ENCODE data around the gene HTATSF1.

Gene HTATSF1

DNA sequence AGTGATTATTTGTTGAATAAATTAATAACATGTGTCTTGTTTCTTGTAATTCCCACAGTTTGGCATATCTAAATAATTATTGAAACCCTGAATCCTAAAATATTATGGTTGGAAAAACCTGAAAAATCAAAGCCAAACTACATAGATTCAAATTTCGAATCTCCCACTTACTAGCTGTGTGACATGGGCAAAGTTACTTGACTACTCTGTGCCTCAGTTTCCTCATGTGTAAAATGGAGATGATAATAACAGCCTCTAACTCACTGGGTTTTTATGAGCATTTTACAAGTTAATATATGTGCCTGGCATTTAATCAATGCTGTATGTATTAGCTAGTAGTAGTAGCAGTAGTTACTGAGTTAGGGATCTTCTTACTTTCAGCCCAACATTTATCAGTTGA is 44.3 kb upstream of the HTATSF1 start:
- no peaks in the 10 kb centered on the region for H3K4me1 ChIP-seq (ENCODE audit: low read depth, poor library complexity, severe bottlenecking)
- H3K36me3 ChIP-seq (ENCODE audit: insufficient read depth): no peaks in the 10 kb centered on the region
- TF ChIP-seq, protein P1, sequence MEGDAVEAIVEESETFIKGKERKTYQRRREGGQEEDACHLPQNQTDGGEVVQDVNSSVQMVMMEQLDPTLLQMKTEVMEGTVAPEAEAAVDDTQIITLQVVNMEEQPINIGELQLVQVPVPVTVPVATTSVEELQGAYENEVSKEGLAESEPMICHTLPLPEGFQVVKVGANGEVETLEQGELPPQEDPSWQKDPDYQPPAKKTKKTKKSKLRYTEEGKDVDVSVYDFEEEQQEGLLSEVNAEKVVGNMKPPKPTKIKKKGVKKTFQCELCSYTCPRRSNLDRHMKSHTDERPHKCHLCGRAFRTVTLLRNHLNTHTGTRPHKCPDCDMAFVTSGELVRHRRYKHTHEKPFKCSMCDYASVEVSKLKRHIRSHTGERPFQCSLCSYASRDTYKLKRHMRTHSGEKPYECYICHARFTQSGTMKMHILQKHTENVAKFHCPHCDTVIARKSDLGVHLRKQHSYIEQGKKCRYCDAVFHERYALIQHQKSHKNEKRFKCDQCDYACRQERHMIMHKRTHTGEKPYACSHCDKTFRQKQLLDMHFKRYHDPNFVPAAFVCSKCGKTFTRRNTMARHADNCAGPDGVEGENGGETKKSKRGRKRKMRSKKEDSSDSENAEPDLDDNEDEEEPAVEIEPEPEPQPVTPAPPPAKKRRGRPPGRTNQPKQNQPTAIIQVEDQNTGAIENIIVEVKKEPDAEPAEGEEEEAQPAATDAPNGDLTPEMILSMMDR (conservative IDR thresholded peaks at IDR 0.05; ENCODE audit: low read depth, low read length): no peak
- no peak overlapping the region for H3K4me2 ChIP-seq
- no peak overlapping the region for H3K9ac ChIP-seq
- H4K20me1 ChIP-seq (ENCODE audit: insufficient read depth): no peaks in the 10 kb centered on the region
- no peaks in the 10 kb centered on the region for H3K27me3 ChIP-seq (ENCODE audit: insufficient read depth, low read depth)
- no peak overlapping the region for H3K4me3 ChIP-seq (IDR thresholded peaks at IDR 0.05; ENCODE audit: insufficient read depth, low read depth, low read length)
- no peaks in the 10 kb centered on the region for H3K79me2 ChIP-seq (ENCODE audit: insufficient read depth, low read depth)
- H3K27ac ChIP-seq: no peak overlapping the region
- H2AFZ ChIP-seq (ENCODE audit: low read depth): no peak overlapping the region

DNA sequence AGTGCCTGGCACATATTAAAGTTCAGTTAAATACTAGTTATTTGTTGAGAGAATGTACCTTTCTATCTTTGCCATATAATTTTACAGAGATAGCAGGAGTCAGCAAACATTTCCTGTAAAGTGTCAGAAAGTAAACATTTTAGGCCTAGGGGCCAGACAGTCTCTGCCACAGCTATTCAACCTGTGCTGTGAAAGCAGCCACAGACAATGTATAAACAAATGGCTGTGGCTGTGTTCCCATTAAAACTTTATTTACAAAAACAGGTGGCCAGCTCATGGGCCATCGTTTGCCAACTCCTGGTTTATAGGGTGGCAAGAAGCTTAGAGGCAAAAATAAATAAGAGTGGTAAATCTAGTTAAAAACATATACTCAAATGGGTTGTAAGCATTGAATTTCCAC is 43.6 kb upstream of the HTATSF1 start:
- Histone ChIP-seq H3K4me3 (IDR thresholded peaks at IDR 0.05; ENCODE audit: insufficient read depth, low read depth, low read length) (no peak overlapping the region), H4K20me1 (ENCODE audit: insufficient read depth) (no peaks in the 10 kb centered on the region), H3K27me3 (ENCODE audit: insufficient read depth, low read depth) (no peaks in the 10 kb centered on the region), H3K27ac (no peak overlapping the region), H3K9ac (no peak overlapping the region), H3K79me2 (ENCODE audit: insufficient read depth, low read depth) (no peaks in the 10 kb centered on the region), H3K4me2 (no peak overlapping the region), H3K36me3 (ENCODE audit: insufficient read depth) (no peaks in the 10 kb centered on the region), H3K4me1 (ENCODE audit: low read depth, poor library complexity, severe bottlenecking) (no peaks in the 10 kb centered on the region), H2AFZ (ENCODE audit: low read depth) (no peak overlapping the region)
- TF ChIP-seq, protein P1 (conservative IDR thresholded peaks at IDR 0.05; ENCODE audit: low read depth, low read length): no peak

DNA sequence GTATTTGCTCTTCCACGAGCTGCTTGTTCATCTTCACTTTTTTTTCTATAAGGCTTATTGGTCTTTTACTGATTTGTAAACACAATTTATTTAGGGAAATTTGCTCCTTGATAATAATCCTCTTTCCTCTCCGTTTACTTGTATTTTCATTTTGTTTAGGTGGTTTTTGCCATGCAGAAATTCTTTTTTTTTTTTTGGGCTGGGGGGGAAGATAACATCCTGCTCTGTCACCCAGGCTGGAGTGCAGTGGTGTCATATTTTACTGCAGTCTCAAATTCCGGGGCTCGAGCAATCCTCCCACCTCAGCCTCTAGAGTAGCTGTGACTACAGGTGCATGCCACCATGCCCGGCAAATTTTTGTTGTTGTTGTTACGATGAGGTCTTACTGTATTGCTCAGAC is 41.3 kb upstream of the HTATSF1 start:
- H2AFZ ChIP-seq (ENCODE audit: low read depth): no peak overlapping the region
- H3K4me3 ChIP-seq (IDR thresholded peaks at IDR 0.05; ENCODE audit: insufficient read depth, low read depth, low read length): no peak overlapping the region
- H3K9ac ChIP-seq: no peak overlapping the region
- H3K27ac ChIP-seq: no peak overlapping the region
- no peaks in the 10 kb centered on the region for H4K20me1 ChIP-seq (ENCODE audit: insufficient read depth)
- TF ChIP-seq, protein P1 (conservative IDR thresholded peaks at IDR 0.05; ENCODE audit: low read depth, low read length): no peak
- no peaks in the 10 kb centered on the region for H3K27me3 ChIP-seq (ENCODE audit: insufficient read depth, low read depth)
- H3K4me1 ChIP-seq (ENCODE audit: low read depth, poor library complexity, severe bottlenecking): no peaks in the 10 kb centered on the region
- H3K36me3 ChIP-seq (ENCODE audit: insufficient read depth): no peaks in the 10 kb centered on the region
- no peaks in the 10 kb centered on the region for H3K79me2 ChIP-seq (ENCODE audit: insufficient read depth, low read depth)
- no peak overlapping the region for H3K4me2 ChIP-seq

DNA sequence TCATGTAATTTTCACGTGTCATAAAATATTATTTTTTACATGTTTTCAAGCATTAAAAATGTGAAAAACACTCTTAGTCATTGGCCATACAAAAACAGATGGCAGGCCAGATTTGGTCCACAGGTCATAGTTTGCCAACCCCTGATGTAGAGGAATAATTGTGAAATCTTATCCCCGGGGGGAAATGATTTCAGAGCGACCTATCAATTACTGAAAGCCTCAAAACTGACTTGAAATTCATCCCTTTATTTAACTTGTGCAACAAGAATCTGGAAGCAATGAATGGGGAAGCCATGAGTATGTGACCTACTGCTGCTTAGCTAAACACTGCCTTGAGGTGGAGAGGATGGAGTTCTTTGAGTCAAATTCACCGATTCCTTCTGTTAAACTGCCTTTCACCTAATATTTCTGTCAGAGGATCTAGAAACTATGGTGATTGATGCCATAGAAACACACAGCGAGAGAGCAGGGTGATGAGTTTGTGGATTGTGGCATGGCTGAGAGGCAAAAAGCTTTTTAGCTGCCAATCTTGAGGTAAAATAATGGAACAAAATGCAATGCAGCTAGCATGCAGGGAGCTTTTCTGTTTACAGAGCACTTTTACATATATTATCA is 40.0 kb upstream of the HTATSF1 start:
- Histone ChIP-seq H3K27me3 (ENCODE audit: insufficient read depth, low read depth) (no peaks in the 10 kb centered on the region), H2AFZ (ENCODE audit: low read depth) (no peak overlapping the region), H3K27ac (no peak overlapping the region), H3K79me2 (ENCODE audit: insufficient read depth, low read depth) (no peaks in the 10 kb centered on the region), H4K20me1 (ENCODE audit: insufficient read depth) (no peaks in the 10 kb centered on the region), H3K36me3 (ENCODE audit: insufficient read depth) (no peaks in the 10 kb centered on the region), H3K4me3 (IDR thresholded peaks at IDR 0.05; ENCODE audit: insufficient read depth, low read depth, low read length) (no peak overlapping the region), H3K4me1 (ENCODE audit: low read depth, poor library complexity, severe bottlenecking) (no peaks in the 10 kb centered on the region), H3K9ac (no peak overlapping the region), H3K4me2 (no peak overlapping the region)
- TF ChIP-seq, protein P1 (conservative IDR thresholded peaks at IDR 0.05; ENCODE audit: low read depth, low read length): no peak

Data from KMS-11 (cell line).